NCI-H1417 (cell line): ENCODE results near the gene MYO16.
A peak's percentile ranks its signal among the peaks of the same experiment; 100 is the strongest.

Experiments
- DNase-seq, 3 experiments: peaks; one replicate each; lab custom pipeline; 2025; lab: John Stamatoyannopoulos, UW

Gene MYO16

DNA sequence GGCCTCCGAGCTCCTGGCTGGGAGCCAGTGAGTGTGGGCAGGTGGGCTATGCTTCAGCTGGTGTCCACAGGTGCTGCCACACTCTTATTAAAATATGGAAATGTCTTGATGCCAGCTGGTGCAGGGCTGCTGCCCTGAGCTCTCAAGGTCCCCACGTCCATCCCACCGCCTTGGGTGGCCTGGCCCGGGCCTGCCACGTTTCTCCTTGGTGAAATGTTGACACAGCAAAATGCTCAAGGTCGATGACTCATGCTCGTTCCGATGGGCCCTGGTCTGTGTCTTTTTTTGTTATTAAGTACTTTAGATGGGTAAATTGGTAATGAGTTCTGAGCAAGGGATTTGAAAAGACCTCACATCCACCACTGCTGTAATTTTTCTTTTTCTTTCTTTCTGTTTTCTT is 524.7 kb downstream of the MYO16 start:
- DNase-seq, result no peak

DNA sequence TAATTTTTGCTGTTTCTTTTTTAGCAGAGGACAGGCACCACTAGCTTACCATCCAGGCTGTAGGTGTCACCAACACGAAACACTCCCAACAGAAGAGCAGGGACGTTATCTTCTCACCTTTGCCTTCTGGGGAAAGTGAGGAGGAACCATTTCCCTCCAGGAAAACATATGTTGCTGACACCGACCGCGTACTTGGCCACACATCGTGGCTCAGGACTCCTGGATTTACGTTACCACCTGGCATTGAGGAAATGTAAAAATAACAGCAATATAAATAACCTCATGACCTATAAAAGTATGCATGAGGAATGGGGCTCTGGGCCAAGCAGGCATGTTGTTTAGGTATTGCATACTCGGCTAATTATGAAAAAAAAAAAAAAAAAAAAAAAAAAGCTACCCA is 525.1 kb downstream of the MYO16 start:
- DNase-seq, result no peak

DNA sequence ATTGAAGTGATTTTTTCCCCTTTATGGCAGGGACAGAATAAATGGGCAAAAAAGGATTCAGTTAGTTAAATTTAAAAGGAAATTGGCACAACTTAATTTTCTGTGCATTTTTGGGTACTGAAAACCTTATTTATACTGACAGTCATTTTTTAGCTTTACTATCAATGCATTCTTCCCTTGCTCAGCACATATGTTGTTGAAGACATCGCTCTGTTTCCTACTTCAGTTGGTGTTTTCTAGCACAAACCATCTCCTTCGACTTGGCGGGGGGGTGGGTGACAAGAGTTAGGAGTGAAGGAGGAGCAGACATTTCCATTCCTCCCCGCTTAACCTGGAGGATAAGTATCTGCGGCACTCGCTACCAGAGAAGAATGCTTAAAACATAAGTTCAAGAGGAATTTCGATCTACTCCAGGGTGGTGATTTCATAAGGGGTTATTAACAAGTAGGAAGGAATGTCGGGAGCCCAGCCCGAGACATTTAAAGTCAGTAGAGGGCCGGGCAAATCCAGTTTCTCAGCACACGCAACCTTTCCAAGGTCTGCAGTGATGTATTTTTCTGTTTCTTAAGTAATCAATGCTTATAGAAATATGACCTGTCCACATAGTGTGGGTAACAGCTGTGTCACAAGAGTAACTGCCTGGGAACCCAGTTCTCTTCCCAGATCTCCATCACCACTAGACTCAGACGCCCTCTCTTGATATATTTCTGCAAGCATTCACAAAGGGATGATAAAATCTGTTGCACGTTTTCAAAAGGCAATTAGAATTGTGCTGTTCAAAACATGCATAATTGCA is 525.8 kb downstream of the MYO16 start:
- no peak for DNase-seq

DNA sequence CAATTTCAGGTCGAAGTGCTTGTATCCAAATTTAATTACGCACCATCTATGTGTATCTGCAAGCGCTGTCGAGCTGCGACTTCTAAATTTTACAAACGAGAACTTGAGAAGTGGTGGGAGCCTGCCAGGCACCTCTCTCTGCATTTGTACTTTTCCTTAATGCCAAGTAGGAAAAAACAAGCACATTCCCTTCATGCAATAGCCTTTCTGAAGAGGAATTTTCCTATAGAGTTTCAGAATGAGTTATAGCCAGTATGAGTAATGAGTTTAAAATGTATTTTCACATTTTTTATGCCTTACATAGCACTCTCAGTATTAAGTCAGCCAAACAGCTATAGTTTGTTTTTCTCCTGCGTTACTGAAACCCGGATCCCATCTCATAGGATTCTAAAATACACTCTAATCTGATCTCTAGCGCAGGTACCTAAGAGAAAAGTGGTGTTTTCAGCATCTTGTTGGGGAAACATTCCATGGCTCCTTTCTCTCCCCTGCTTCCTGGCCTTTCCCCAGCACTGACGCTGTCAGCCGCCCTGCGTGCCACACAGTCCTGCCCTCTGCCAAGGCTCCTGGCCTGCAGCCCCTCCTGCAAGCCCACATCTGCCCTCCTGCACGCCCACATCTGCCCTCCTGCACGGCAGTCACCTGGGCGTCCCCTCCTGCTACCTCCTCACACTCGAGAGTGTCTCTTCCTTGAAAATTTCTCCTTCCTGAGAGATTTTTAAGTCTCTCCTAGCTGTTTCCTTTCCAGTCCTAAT is 526.9 kb downstream of the MYO16 start:
- no peak for DNase-seq

DNA sequence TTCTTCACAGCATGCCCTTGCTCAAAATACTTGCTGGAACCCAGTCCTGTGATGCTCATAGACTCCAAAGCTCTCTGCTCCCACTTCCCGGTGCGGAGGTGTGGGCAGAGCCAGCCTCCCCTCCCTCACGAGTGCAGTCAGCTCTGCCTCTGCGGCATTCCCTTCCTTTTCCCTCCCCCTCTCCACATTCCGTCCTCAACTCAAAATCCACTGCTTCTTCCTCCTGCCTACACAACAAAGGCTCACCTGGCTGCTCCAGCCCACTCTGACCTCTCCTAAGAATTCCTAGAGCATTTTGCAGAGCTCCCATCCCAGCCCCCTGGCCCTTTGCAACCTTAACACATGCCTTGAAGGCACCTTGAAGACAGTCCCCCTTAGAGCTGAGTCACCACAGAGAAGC is 527.9 kb downstream of the MYO16 start:
- DNase-seq, result no peak

DNA sequence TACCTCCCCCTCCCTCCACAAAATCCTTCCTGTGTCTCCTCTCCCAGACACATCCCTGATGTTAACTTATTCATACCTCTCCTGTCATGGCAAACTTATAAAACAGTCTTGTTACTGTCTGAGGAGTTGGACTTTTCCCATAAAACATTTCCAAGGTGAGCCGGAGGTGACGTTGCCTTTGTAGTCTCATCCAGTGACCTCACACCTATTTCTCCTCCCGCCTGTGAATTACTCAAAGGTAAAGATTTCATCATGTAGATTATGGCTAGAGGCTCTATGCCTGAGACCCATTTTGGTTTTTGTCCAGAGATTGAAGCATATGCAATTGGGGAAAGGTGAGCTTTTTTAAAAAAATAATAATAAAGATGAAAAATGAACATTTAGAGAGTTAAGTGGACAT is 529.0 kb downstream of the MYO16 start:
- DNase-seq, result no peak

DNA sequence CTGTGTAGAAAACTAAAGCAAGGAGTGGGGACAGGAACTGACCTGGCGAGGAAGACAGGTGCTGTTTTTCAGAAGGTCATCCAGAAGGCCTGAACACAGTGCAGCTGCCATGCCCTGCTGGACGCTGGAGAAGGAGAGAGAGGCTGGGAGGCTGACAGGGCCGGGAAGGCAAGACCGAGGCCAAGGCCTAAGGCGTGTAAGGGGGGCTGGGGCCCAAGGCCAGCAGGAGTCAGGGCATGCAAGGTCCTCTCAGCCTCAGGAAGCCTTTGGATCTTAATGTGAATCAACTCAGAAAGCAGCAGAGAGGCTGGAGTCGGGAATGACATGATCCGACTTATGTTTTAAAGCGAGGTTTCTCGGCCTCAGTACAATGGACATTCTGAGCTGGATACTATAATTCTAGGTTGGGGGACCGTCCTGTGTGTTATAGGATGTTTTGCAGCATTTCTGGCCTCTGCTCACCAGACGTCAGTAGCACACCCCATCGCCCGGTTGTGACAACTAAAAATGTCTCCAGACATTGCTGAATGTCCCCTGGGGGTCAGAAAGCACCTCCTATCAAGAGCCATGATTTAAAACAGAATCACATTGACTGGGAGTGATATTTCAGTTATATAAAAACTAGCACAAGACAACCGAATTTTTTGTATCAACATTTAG is 530.4 kb downstream of the MYO16 start:
- DNase-seq, result no peak

DNA sequence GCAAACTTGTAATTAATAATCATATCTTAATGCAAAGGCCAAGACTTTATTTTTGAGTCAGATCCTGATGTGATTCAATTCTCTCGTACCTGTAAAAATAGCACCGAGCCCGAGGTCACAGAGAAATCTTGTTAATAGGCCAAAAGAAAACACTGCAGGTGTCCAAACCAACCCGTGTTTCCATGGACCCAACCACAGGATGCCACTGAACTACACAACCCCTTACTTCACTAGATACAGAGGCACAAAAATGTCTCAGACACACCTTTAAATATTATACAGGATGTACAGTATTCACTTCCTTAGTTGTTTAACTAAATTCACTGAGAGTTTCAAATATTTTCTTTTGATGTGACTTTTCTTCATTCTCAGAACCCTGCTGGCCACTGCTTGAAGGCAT is 530.9 kb downstream of the MYO16 start:
- no peak for DNase-seq

DNA sequence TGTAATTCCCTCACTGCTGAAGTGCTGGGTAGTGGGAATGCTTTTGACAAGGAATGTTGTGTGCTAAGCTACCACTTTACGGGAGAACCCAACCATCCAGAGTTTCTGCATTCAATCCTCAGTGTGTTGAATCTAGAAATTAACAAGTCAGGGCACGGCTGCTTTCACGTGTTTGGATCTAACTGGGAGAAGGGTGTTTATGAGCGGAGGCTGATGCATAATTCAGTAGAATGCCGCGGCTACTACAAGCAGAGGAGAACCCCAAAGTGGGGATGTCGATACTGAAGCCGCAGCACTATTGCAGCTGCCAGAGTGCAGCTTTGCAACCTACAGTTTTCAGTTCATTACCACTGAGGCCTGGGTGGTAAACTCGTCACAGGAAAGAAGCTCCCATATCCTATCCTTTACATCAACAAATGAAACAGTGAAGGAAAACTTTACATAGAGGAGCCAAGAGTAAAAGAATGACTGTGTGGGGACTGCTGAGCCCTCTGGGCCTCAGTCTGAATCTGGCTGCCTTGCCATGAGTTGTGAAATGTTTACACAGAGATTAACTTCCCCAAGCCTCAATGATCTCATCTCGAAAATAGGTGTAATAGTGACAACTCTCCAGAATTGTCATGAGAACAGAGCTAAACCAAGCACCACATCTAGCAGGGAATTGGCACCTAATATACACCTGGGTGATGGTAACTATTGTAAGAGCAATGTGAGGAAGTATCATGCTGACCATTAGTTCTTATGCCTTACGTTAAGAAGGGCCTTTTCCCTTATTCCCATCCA is 531.7 kb downstream of the MYO16 start:
- no peak for DNase-seq

DNA sequence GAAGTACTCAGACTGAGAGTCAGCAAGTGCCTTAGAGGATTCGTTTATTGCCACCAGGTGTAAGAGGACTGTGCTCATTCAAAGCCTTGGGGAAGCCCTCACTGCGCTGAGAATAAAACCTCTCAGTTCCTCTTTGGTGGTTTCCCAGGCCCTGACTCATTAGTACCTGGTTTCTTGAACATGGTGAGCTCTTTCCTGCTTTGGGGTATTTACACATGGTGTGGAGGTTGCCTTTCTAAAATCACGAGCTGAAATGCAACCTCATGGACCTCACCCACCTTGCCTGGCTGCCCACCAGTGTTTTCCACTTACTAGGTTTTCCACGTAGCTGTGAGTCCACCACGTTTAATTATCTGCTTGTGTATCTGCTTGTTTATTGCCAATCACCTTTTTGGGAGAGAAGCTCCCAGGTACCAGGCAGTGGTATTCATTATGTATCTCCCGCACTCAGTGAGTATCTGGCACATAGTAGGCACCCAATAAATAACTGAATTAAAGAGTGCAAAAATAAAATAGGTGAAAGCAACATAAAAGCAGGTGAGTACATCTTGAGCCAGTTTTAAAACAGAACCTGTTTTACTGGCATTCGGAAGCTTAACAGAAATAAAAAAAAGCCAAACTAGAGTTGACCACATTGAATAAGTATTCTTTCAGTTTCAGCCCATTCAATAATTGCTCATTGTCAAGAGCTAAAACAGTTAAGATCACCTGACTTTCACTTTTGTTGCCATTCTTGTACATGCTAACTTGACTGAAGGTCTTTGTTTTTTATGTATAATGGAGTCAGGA is 533.0 kb downstream of the MYO16 start:
- peak in 1 of 3 experiments; percentile 68 for DNase-seq

DNA sequence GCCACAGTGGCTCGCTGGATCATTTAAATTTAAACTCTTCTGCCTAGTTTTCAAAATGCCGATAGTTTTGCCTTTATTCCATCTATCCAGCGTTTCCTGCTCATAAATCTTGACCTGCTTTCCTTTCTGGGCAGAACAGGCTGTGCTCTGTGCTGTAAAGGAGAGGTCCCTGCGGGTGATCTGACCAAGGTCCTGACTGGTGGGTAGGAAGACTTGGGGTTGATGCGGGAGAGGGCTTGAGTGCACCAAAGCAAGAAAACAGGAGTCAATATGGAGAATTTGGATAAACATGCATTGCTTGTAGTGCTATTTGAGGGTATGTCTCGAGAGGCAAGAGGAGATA is 533.6 kb downstream of the MYO16 start:
- no peak for DNase-seq

DNA sequence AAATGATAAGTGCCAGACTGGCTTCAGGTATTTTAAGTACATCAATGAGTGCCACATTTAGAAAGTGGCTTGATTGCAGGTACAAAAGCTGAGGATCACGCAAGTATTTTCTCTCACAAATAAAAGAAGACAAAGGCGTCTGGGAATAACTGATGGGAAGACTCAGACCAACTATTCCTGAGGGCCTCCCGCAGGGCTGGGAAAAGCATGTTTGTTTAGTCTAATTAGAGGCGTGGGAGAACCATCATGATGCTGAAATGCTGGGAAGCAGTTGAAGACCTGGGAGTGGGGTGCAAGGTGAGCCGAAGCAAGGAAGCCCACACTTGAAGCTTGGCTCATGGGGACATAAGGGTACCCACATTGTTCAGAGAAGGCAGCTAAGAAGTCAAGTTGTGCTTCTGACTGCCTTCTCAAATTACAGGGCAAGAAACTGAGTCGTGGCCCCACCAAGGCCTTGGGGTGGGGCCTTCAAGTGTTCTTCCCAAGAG is 536.0 kb downstream of the MYO16 start:
- DNase-seq, result peak in 1 of 3 experiments; percentile 51

DNA sequence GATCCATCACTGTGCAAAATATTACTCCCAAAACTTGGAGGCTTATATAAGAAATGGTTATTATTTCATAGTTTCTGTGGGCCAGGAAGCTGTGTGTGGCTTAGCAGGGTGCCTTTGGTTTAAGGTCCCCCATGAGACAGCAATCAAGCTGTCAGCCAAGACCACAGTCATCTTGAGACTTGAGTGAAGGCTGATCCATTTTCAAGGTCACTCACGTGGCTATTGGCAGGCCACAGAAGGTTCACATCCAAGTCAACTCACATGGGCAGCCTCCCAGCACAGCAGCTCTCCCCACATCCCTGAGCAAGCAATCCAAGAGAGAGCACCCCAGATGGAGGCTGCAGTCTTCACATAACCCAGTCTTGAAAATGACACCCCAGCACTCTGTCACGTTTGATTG is 537.4 kb downstream of the MYO16 start:
- DNase-seq, result peak in 1 of 3 experiments; percentile 63

DNA sequence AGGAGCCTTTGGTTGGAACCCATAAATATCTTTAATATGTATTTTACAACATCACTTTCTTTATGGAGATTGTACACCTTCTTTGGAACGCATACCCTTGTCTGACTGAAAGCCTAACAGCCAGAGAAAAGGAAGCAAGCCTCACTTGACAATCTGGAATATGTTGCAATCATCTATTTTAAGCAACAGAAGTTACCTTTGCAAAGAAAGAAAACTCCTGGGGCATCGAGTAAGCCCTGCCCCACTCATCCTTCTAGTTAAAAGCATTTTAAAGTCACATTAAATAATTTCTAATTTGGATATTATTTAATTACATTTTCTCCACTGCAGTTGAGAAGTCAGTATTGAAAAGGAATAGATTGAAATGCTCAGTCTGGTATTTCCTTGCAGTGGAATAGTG is 542.7 kb downstream of the MYO16 start:
- DNase-seq, result no peak

DNA sequence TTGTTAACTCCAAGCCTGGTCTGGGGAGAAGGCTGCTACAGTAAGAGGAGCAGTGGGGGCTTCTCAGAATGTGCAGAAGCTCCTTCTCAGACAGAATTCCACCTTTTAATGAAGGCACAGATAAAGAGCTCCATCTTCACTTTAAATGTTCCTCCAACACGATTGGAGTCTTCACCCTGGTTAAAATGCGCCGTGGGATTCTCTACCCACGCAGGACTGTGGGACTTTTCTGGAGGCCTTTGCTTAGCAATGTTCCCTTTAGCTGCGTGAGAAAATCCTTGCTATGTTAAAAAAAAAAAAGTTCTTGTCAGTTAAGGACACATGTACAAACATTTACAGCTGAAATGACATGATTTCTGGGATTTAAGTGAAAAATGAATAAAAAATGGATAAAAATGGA is 546.3 kb downstream of the MYO16 start:
- DNase-seq, result no peak

DNA sequence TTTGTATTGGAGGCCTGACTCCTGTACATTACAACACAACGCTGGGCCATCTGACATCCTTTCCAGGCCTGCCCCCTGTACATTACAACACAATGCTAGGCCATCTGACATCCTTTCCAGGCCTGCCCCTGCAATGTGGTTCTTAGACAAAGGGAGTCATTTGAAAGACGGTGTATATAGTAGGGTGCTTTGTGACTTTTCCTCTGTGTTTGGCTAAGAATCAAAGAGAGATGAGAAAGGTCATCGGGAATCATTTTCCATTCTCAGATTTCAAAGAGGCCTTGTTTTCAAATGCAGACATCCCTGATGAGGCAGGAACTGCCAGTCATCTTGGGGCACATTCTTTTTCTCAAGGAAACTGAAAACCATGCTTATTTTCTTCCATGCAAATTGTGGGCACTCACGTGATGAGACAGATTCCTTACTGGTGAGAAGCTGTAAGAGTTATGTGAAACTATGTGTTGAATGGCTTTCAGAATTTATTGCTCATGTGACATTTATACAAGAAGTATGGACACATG is 551.6 kb downstream of the MYO16 start:
- DNase-seq, result no peak

DNA sequence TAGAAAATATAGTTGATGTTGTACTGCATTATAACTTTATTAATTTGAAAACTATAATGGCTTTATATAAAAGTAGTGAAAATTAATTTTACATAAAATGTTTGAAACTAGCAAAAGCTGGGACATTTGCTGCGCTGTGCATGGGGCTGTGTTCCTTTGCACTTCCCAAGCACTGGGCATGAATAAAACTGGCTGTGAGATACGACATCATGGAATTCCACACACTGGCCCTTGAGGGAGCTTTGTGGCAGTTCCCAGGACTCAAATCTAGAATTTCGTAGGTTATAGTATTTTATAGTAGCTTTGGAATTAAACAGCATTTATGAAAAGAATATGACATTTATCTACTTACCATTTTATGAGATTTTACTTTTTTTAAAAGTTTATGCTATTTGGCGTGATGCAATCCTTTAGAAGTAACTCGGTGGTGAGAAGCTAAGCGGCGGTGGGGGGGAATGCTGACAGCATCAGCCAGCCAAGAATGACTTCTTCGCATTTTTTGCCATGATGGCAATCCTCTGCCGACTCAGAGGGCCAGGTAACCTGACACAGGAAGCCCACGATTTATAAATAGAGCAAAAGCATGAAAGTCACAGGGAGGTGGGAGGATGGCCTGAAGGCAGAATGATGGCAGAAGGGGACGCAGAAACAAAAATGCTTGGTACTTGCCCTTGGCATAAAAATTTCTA is 553.5 kb downstream of the MYO16 start:
- no peak for DNase-seq

DNA sequence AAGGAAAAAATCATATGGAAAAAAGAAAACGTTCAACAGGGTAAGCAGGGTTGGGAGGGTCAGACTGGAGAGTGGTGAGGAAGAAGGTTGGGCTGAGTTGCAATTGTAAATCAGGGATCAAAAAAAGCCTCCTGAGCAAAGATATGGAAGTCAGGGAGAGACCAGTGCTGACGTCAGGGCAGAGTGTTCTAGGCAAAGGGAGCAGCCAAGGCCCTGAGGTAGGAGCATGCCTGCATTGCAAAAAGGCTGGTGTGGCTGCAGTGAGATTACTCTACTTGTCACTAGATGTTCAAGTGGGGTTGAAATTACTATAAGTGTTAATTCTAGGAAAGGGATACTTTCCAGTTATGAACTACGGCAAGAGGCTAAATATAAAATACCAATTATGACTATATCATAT is 562.0 kb downstream of the MYO16 start:
- DNase-seq, result peak in 1 of 3 experiments; percentile 25

DNA sequence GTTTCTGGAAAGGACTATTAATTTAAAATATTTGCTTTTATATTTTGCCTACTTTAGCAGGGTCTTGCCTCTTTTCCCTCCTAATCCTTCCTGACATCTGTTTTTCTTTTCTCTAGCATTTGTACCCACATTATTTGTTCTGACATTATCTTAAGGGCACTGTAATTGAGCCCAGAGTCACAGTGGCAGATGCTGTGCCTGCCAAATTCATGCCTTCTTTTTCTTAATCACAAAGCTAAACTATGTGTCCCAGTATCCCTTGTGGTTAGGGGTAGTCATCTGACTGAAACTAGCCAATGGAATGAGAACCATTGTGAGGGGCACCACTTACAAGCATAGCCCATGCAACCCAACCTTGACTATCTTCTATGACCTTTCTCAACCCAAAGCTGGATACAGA is 562.9 kb downstream of the MYO16 start:
- peak in 1 of 3 experiments; percentile 38 for DNase-seq

DNA sequence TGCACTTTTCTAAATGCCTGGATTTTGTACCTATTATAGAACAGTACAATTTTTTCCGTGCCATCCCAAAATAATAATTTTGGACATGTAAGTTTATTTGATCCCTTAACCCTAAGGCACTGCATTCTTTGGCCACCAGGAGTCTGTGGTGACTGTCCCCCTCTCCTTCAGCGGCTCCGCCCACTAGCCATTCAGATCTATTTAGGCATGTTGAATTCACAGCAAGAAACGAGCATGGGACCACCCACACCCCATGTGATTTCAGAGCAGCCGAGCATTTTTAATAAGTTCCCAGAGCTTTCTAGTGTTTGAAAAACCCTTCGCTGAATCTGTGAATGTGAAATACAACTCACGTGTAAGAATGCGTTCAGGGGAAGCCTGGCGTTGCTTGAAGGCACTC is 567.5 kb downstream of the MYO16 start:
- DNase-seq, result no peak
